Aorta (tissue), 5 donors: Measurements from ENCODE around the gene RFWD3. TPM values are rescaled to one million over a fixed set of nuclear protein-coding genes. Genes with fewer than 3 reads are reported as not detected.
A peak's percentile ranks its signal among the peaks of the same experiment; 100 is the strongest.

ENCODE experiments used
- ATAC-seq: fragments of 200-7000 bp; cut with Tn5 transposase; one replicate; pipeline ENCODE4 v1.9.1; 2022; ENCODE audit warnings: moderate library complexity; ENCODE audit not compliant: low FRiP score
- DNase-seq, 2 donors: peaks; one replicate each; pipeline ENCODE4 v3.0.0-alpha.2; 2020
- H3K27ac ChIP-seq, 2 donors: one replicate each; pipeline ENCODE4 v1.5.1; 2013; ENCODE audit warnings: low read length in 2 of 2, mild to moderate bottlenecking in 2 of 2, moderate library complexity in 2 of 2, control low read depth in 1 of 2, inconsistent platforms in 1 of 2, low read depth in 1 of 2
- H3K27me3 ChIP-seq, 2 donors: one replicate each; pipeline ENCODE4 v1.6.1; 2013; ENCODE audit warnings: control low read depth in 1 of 2, low read length in 1 of 2, mild to moderate bottlenecking in 1 of 2, moderate library complexity in 1 of 2; ENCODE audit not compliant: insufficient read depth in 2 of 2, control insufficient read depth in 1 of 2
- H3K36me3 ChIP-seq, 2 donors: one replicate each; pipeline ENCODE4 v1.6.1; 2013; ENCODE audit warnings: control low read depth in 1 of 2, low read length in 1 of 2, mild to moderate bottlenecking in 1 of 2; ENCODE audit not compliant: insufficient read depth in 2 of 2, control insufficient read depth in 1 of 2
- H3K4me1 ChIP-seq, 2 donors: one replicate each; pipeline ENCODE4 v1.6.1; 2013; ENCODE audit warnings: low read length in 2 of 2, control low read depth in 1 of 2, mild to moderate bottlenecking in 1 of 2, moderate library complexity in 1 of 2; ENCODE audit not compliant: insufficient read depth in 2 of 2, control insufficient read depth in 1 of 2
- H3K4me3 ChIP-seq, 2 donors: one replicate each; pipeline ENCODE4 v1.5.1; 2013; ENCODE audit warnings: low read length in 2 of 2, control low read depth in 1 of 2, mild to moderate bottlenecking in 1 of 2
- H3K9me3 ChIP-seq: one replicate; pipeline ENCODE4 v1.6.1; 2013; ENCODE audit warnings: mild to moderate bottlenecking, low read length; ENCODE audit not compliant: control insufficient read depth
- WGBS, 2 donors: extraction: QIAGEN DNeasy Blood & Tissue Kit; methylation state at CpG; one replicate each; pipeline ENCODE4 v1.1.7; 2013; 5-methylcytosine and 5-hydroxymethylcytosine counted together
- intact Hi-C, 2 donors: fragments of 100-400 bp; cut with DNase I; formaldehyde crosslinking; loops; one replicate each; pipeline versions ENCODE4 v1.14.2 to v1.15.0; 2022
- polyA plus RNA-seq, 2 donors: library from polyadenylated mRNA; stranded (reverse); fragments of 200-250 nt; gene quantifications; one replicate each; pipeline ENCODE4 v1.2.3, GENCODE V29; 2013
- total RNA-seq, 2 donors: library from RNA; stranded (reverse); fragmentation: NEBNext Ultra II Directional; extraction: Animal tissue kit (Norgen Biotek cat#: 25700); gene quantifications; one replicate each; pipeline ENCODE4 v1.2.1, GENCODE V29; 2021
- donor health status: healthy with polysubstance abuse.
- donor health status: Bipolar disorder and iron deficiency.
- donor health status: DM: no; HTN: no; CAD: no.
- donor health status: DM: no; HTN: no; CAD: no.
- donor health status: DM: yes; HTN: yes; CAD: no.

The RFWD3 gene
- total and polyA plus RNA-seq, 4 donors, result 2.8 to 17.1 (median 9.9) TPM

DNA sequence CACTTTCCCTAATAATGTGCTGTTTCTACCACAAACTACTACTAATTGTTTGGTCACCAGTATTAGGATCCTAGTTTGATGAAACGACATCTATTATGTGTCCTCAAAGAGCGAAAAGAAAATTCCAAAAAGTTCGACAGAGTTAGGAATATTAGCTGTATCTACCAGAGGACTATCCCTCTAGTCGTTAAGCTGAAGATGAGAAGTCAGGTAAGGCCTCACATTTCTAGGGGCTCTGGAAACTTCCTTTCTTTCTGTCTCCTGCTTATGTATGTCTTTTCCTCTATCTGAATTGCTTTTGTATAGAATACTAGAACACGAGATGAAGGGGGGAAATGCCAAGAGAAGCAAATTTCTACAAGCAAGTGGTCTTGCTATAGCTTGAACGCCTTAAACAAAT, 61.3 kb downstream of the RFWD3 start:
- intact Hi-C loops, result loop anchor here in 1 of 2 donors (5.0 kb wide), 1 partner anchor 103 kb away; no protein-coding TSS in a partner anchor
- Histone ChIP-seq H3K9me3 (no peaks in the 10 kb centered on the region), H3K36me3 (no peaks in the 10 kb centered on the region), H3K27ac (no peak overlapping the region), H3K4me3 (peak overlapping the region in 1 of 2 donors; percentile 67), H3K27me3 (no peaks in the 10 kb centered on the region), H3K4me1 (peaks cover 2 to 7% of the 10 kb centered on the region in 2 donors)
- WGBS, 2 donors, result 24 to 27% methylated on average over 6 of the region's 6 CpGs
- no peak for ATAC-seq
- no peak for DNase-seq

DNA sequence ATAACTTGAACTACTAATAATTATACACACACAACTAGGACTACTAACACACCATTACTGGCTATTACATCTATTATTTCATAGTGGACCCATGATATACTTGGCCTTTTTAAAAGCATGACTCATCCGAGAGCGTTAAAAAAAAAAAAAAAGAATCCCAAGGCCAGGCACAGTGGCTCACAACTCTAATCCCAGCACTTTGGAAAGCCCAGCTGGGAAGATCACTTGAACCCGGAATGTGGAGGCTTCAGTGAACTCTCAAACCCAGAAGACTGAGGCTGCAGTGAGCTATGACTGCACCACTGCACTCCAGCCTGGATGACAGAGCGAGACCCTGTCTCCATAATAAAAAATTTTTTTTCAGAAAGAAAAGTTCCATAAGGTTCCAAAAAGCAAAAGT, 62.8 kb downstream of the RFWD3 start:
- Histone ChIP-seq H3K36me3 (no peaks in the 10 kb centered on the region), H3K27ac (no peak overlapping the region), H3K27me3 (no peaks in the 10 kb centered on the region), H3K4me1 (peaks cover 2 to 7% of the 10 kb centered on the region in 2 donors), H3K9me3 (no peaks in the 10 kb centered on the region), H3K4me3 (no peak overlapping the region)
- intact Hi-C loops, result no loop called here
- no peak for DNase-seq
- 39 to 45% methylated on average over 4 of the region's 4 CpGs for WGBS, 2 donors
- no peak for ATAC-seq

- H3K27me3 ChIP-seq, result no peaks in the 10 kb centered on the region
- H3K27ac ChIP-seq, result no peak overlapping the region
- peak in 1 of 2 donors; percentile 23 for DNase-seq
- H3K9me3 ChIP-seq, result no peaks in the 10 kb centered on the region
- 62 to 66% methylated on average over 9 of the region's 9 CpGs for WGBS, 2 donors
- no peaks in the 10 kb centered on the region for H3K36me3 ChIP-seq
- peaks cover 2 to 7% of the 10 kb centered on the region in 2 donors for H3K4me1 ChIP-seq
- no peak overlapping the region for H3K4me3 ChIP-seq
- no peak for ATAC-seq
- intact Hi-C loops, result no loop called here
Observed at GRCh38 chr16:74601126-74601871, 65.4 kb downstream of the RFWD3 start.

DNA sequence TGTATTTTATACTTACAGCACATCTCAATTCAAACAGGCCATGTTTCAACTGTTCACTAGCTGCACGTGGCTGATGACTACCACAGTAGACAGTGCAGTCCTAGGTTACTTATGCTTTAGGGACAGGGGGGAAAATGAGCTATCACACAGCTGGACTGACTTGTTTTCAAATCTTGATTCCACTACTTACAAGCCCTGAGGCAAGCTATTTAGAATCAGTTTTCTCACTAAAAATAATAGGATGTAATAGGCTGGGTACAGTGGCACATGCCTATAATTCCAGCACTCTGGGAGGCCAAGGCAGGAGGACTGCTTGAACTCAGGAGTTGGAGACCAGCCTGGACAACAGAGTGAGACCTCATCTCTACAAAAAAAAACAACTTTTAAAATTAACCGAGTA, 70.1 kb downstream of the RFWD3 start:
- Histone ChIP-seq H3K9me3 (no peaks in the 10 kb centered on the region), H3K4me1 (peaks cover 0 to 2% of the 10 kb centered on the region in 2 donors), H3K27me3 (no peaks in the 10 kb centered on the region), H3K4me3 (no peak overlapping the region), H3K27ac (no peak overlapping the region), H3K36me3 (no peaks in the 10 kb centered on the region)
- ATAC-seq (no peak), DNase-seq (no peak)
- 72 to 77% methylated on average over 2 of the region's 2 CpGs for WGBS, 2 donors
- intact Hi-C loops, result no loop called here

- intact Hi-C loops, result no loop called here
- no peak for ATAC-seq
- Histone ChIP-seq H3K27ac (no peak overlapping the region), H3K9me3 (no peaks in the 10 kb centered on the region), H3K4me1 (no peaks in the 10 kb centered on the region), H3K36me3 (no peaks in the 10 kb centered on the region), H3K4me3 (no peak overlapping the region), H3K27me3 (no peaks in the 10 kb centered on the region)
- WGBS, 2 donors, result 90 to 94% methylated on average over 3 of the region's 3 CpGs
- DNase-seq, result no peak
Observed at GRCh38 chr16:74592847-74593246, 73.8 kb downstream of the RFWD3 start.

DNA sequence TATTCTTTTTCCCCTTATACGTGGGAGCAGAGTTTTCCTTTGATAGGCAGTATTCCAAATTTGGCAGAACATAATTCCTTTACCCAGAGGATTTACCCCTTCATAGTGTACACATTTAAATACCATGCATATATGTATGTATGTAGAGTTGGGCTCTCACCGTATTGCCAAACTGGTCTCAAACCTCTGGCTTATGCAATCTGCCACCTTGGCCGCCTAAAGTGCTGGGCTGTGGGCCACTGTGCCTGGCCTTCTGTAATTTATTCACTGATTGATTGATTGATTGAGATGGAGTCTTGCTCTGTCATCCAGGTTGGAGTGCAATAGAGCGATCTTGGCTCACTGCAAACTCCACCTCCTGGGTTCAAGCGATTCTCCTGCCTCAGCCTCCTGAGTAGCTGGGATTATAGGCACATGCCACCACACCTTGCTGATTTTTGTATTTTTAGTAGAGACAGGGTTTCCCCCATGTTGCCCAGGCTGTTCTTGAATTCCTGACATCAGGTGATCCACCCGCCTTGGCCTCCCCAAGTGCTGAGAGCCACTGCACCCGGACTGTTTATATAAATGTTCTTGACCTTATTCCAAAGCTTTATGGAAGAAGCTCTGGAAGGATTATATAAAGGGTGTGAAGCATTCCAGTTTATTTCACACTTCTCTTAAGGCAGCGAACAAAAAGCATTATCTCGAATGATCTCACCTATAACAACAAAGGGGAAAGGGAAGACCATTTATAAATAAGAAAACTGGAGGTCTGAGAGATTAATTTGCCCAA, 74.6 kb downstream of the RFWD3 start:
- H3K4me1 ChIP-seq, result no peaks in the 10 kb centered on the region
- H3K36me3 ChIP-seq, result no peaks in the 10 kb centered on the region
- ATAC-seq, result no peak
- no peak for DNase-seq
- no peaks in the 10 kb centered on the region for H3K27me3 ChIP-seq
- H3K4me3 ChIP-seq, result no peak overlapping the region
- intact Hi-C loops, result no loop called here
- WGBS, 2 donors, result 59 to 61% methylated on average over 9 of the region's 9 CpGs
- no peaks in the 10 kb centered on the region for H3K9me3 ChIP-seq
- no peak overlapping the region for H3K27ac ChIP-seq

DNA sequence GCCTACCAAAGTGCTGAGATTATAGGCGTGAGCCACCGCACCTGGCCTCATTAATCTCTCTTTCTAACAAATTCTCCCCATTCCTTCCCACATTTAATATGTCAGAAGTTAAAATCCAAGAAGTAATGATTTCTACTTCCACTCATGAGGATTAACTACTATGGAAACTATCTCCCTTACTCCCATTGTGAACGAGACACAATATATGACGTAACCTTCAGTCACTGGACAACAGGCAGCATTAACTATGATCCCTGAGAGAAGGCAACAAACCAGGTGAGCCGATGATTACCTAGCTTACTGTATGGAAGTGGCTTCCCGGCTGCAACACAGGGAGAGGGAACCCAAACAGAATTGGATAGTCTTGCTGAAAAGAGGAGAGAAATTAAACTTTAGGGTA, 79.7 kb downstream of the RFWD3 start:
- H3K9me3 ChIP-seq, result no peaks in the 10 kb centered on the region
- H3K27ac ChIP-seq, result no peak overlapping the region
- DNase-seq (no peak), ATAC-seq (no peak)
- WGBS, 2 donors, result 79 to 88% methylated on average over 6 of the region's 6 CpGs
- no peaks in the 10 kb centered on the region for H3K4me1 ChIP-seq
- intact Hi-C loops, result no loop called here
- no peaks in the 10 kb centered on the region for H3K36me3 ChIP-seq
- H3K27me3 ChIP-seq, result no peaks in the 10 kb centered on the region
- no peak overlapping the region for H3K4me3 ChIP-seq

GRCh38 chr16:74585846-74586443, 80.7 kb downstream of the RFWD3 start:
- Histone ChIP-seq H3K27ac (no peak overlapping the region), H3K9me3 (no peaks in the 10 kb centered on the region), H3K4me3 (no peak overlapping the region), H3K4me1 (no peaks in the 10 kb centered on the region), H3K36me3 (no peaks in the 10 kb centered on the region), H3K27me3 (no peaks in the 10 kb centered on the region)
- intact Hi-C loops, result no loop called here
- WGBS, 2 donors, result 93 to 95% methylated on average over 6 of the region's 6 CpGs
- ATAC-seq (no peak), DNase-seq (no peak)
